ENCODE data around the gene TUFM. TPM values are rescaled to one million over a fixed set of nuclear protein-coding genes. Genes with fewer than 3 reads are reported as not detected.
"Not testable (repeated sequence)": the region's sequence is repeated elsewhere in the genome, so short reads cannot be mapped to it uniquely, and the experiment has no call there.

TUFM gene
- 100 to 1,000 TPM; 252 to 427 TPM for total RNA-seq

DNA sequence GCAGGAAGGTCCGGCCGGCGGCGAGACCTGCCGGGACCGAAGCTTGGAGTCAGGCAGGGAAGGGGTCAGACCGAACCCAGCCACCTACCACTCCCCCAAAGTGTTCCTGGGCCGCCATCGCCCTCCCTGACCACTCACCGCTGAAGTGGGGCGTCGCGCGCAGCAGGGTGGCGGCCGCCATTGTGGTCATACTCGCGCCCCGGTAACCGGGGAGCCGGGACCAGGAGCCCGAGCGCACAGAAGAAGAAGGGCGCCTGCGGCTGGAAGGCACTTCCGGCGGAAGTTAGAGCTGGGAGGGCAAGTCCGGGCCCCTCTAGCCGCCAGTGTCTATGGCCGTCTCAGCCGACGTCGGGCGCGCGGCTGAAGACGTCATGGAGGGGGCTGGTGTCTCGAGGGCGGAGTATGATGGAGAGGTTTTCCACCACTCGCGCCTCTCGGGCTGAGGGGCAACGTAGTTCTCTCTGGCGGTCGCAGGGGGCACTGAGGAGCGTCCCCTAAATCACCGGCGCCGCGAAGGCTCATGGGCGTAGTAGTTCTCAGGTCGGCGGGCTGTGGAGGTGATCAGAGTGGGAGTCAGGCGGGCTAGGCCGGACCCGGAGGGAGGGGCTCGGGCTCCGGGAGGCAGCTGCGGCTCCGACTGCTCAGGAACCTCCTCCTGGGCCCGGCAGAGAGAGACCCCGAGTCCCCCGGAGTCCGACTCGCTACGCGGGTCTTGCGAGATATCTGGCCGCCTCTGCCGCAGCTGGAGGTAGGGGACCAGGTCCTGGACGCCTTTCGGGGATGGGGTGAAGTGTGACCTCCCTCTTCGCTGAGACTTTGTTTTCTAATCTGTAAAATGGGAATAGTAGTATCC lies at the start of gene TUFM:
TUFM (minus strand) TSS at position 269 of the 853 bp plus-strand sequence; CDS start at position 190, 79 bp downstream.
- Histone ChIP-seq H3K27me3 (no peaks in the 10 kb centered on the region), H3K4me3 (peak within 1 kb of the TSS; percentile 97), H3K4me1 (peaks cover 8% of the 10 kb centered on the region), H3K9ac (ENCODE audit: low read depth in 2 of 2, low read length in 2 of 2) (peak within 1 kb of the TSS; percentile 98 to 99), H3K27ac (peak within 1 kb of the TSS; percentile 79), H3K9me3 (no peaks in the 10 kb centered on the region), H3K36me3 (peaks cover 17% of the 10 kb centered on the region)
- TF ChIP-seq, protein P1, sequence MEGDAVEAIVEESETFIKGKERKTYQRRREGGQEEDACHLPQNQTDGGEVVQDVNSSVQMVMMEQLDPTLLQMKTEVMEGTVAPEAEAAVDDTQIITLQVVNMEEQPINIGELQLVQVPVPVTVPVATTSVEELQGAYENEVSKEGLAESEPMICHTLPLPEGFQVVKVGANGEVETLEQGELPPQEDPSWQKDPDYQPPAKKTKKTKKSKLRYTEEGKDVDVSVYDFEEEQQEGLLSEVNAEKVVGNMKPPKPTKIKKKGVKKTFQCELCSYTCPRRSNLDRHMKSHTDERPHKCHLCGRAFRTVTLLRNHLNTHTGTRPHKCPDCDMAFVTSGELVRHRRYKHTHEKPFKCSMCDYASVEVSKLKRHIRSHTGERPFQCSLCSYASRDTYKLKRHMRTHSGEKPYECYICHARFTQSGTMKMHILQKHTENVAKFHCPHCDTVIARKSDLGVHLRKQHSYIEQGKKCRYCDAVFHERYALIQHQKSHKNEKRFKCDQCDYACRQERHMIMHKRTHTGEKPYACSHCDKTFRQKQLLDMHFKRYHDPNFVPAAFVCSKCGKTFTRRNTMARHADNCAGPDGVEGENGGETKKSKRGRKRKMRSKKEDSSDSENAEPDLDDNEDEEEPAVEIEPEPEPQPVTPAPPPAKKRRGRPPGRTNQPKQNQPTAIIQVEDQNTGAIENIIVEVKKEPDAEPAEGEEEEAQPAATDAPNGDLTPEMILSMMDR (IDR thresholded peaks at IDR 0.05), result peak; percentile 60
- intact Hi-C loops (cut with DNase I), result no loop called here
- peak; percentile 97 for DNase-seq

GRCh38 chr16:28895609-28896008 lies 49.5 kb upstream of the TUFM start:
- Histone ChIP-seq H3K4me3 (no peak overlapping the region), H3K9ac (ENCODE audit: low read depth in 2 of 2, low read length in 2 of 2) (no peak overlapping the region), H3K27ac (no peak overlapping the region), H3K9me3 (no peaks in the 10 kb centered on the region), H3K4me1 (no peaks in the 10 kb centered on the region), H3K27me3 (no peaks in the 10 kb centered on the region), H3K36me3 (no peaks in the 10 kb centered on the region)
- TF ChIP-seq, protein P1 (IDR thresholded peaks at IDR 0.05), result no peak
- intact Hi-C loops (cut with DNase I), result no loop called here
- no peak for DNase-seq

GRCh38 chr16:28893291-28893690 lies 47.1 kb upstream of the TUFM start:
- Histone ChIP-seq H3K4me3 (no peak overlapping the region), H3K27ac (no peak overlapping the region), H3K27me3 (no peaks in the 10 kb centered on the region), H3K4me1 (no peaks in the 10 kb centered on the region), H3K36me3 (no peaks in the 10 kb centered on the region), H3K9ac (ENCODE audit: low read depth in 2 of 2, low read length in 2 of 2) (no peak overlapping the region), H3K9me3 (no peaks in the 10 kb centered on the region)
- TF ChIP-seq, protein P1 (IDR thresholded peaks at IDR 0.05), result no peak
- intact Hi-C loops (cut with DNase I), result no loop called here
- DNase-seq, result no peak

- intact Hi-C loops (cut with DNase I), result no loop called here
- H3K4me1 ChIP-seq, result no peaks in the 10 kb centered on the region
- TF ChIP-seq, protein P1 (IDR thresholded peaks at IDR 0.05), result no peak
- H3K27me3 ChIP-seq, result no peaks in the 10 kb centered on the region
- no peak overlapping the region for H3K9ac ChIP-seq (ENCODE audit: low read depth in 2 of 2, low read length in 2 of 2)
- no peaks in the 10 kb centered on the region for H3K9me3 ChIP-seq
- H3K36me3 ChIP-seq, result no peaks in the 10 kb centered on the region
- no peak for DNase-seq
- no peak overlapping the region for H3K27ac ChIP-seq
- no peak overlapping the region for H3K4me3 ChIP-seq
Measured at GRCh38 chr16:28891964-28892890, 46.1 kb upstream of the TUFM start.

GRCh38 chr16:28890355-28890754 lies 44.2 kb upstream of the TUFM start:
- H3K4me1 ChIP-seq; intact Hi-C loops (cut with DNase I); H3K27ac ChIP-seq; H3K27me3 ChIP-seq; H3K36me3 ChIP-seq; H3K4me3 ChIP-seq; H3K9ac ChIP-seq (ENCODE audit: low read depth in 2 of 2, low read length in 2 of 2); H3K9me3 ChIP-seq; DNase-seq: not testable (repeated sequence)
